HepG2 (cell line): Measurements from ENCODE around the gene MTMR10. TPM values are rescaled to one million over a fixed set of nuclear protein-coding genes. Genes with fewer than 3 reads are reported as not detected.
A peak's percentile ranks its signal among the peaks of the same experiment; 100 is the strongest.

Experiments
- ATAC-seq: fragments of 200-7000 bp; cut with Tn5 transposase; 3 replicates; pipeline ENCODE4 v1.9.1; 2020; ENCODE audit warnings: mild to moderate bottlenecking, moderate library complexity
- BruUV-seq: library from RNA; stranded (reverse); fragments of 400-500 nt; replicated peaks from 2 replicates; lab custom pipeline; 2021; lab: Mats Ljungman, UMichigan
- CTCF ChIA-PET: fragments of 300-600 bp; formaldehyde crosslinking; extraction: SDS; loops from one replicate; lab custom pipeline; 2021; ENCODE audit warnings: low total read pairs, inconsistent platforms, low intra/inter-chr PET ratio; lab: Yijun Ruan, JAX
- POLR2A ChIA-PET: fragments of 350-600 bp; sonication (Branson Sonifier 250); formaldehyde crosslinking; loops from one replicate; lab custom pipeline; 2020; ENCODE audit warnings: antibody characterized with exemption, inconsistent platforms; lab: Yijun Ruan, JAX
- DNase-seq: peaks from one replicate; pipeline ENCODE4 v3.0.0-alpha.2; 2015; ENCODE audit warnings: low spot score
- FAIRE-seq: peaks from 3 replicates; lab custom pipeline; 2011; peaks lifted over from hg19 to GRCh38; lab: Jason Lieb, UNC
- H2AFZ ChIP-seq: one replicate; pipeline ENCODE4 v1.6.1; 2011; ENCODE audit warnings: low read length, inconsistent platforms
- H3K27ac ChIP-seq: fragments of 300-600 bp; 3 replicates; pipeline ENCODE4 v1.8.0; 2011; ENCODE audit warnings: mixed run types, mild to moderate bottlenecking, mixed read lengths, low read length, inconsistent platforms; ENCODE audit not compliant: insufficient read depth; ENCODE audit errors: extremely low read length
- H3K27me3 ChIP-seq, 2 experiments: fragments of 200-600 bp in 1 of 2; 2 replicates in 1 of 2; 3 replicates in 1 of 2; pipeline versions ENCODE4 v1.6.0 to v1.8.0; 2011; ENCODE audit warnings: low read length in 2 of 2, mild to moderate bottlenecking in 2 of 2, moderate library complexity in 2 of 2, inconsistent platforms in 1 of 2; ENCODE audit not compliant: insufficient read depth in 2 of 2, control insufficient read depth in 1 of 2
- H3K36me3 ChIP-seq, 2 experiments: fragments of 200-600 bp in 1 of 2; replicated peaks in 1 of 2; 2 replicates in 1 of 2; 3 replicates in 1 of 2; pipeline versions ENCODE4 v1.5.1 to v1.8.0; 2011; ENCODE audit warnings: low read length in 2 of 2, inconsistent platforms in 1 of 2; ENCODE audit not compliant: insufficient read depth in 2 of 2, control insufficient read depth in 1 of 2
- H3K4me1 ChIP-seq: 2 replicates; pipeline ENCODE4 v1.5.1; 2012; ENCODE audit warnings: low read length, inconsistent platforms; ENCODE audit not compliant: insufficient read depth
- H3K4me2 ChIP-seq: 2 replicates; pipeline ENCODE4 v1.6.0; 2011; ENCODE audit warnings: low read depth, low read length, inconsistent platforms
- H3K4me3 ChIP-seq, 3 experiments: fragments of 200-600 bp in 1 of 3; sonication (generic), shearing (Covaris generic) in 1 of 3; replicated peaks in 1 of 3; 2 replicates each; pipeline ENCODE4 v1.5.1; 2011 to 2016; ENCODE audit warnings: low read length in 3 of 3, inconsistent platforms in 2 of 3, low read depth in 2 of 3, mild to moderate bottlenecking in 2 of 3, control low read depth in 1 of 3, mixed read lengths in 1 of 3; ENCODE audit not compliant: insufficient read depth in 1 of 3
- H3K79me2 ChIP-seq: one replicate; pipeline ENCODE4 v1.6.1; 2011; ENCODE audit warnings: low read length, inconsistent platforms; ENCODE audit not compliant: insufficient read depth
- H3K9ac ChIP-seq: 2 replicates; pipeline ENCODE4 v1.6.0; 2011; ENCODE audit warnings: mild to moderate bottlenecking, low read depth, low read length, inconsistent platforms; ENCODE audit not compliant: insufficient read depth
- H3K9me3 ChIP-seq: 2 replicates; pipeline ENCODE4 v1.5.1; 2012; ENCODE audit warnings: mild to moderate bottlenecking, low read length
- H4K20me1 ChIP-seq: 2 replicates; pipeline ENCODE4 v1.6.0; 2011; ENCODE audit warnings: inconsistent platforms, mild to moderate bottlenecking, low read length, moderate library complexity; ENCODE audit not compliant: insufficient read depth
- ELF4 ChIP-seq: sonication (generic); formaldehyde crosslinking; IDR thresholded peaks from 2 replicates; pipeline ENCODE4 v1.5.0; 2020; ENCODE audit warnings: missing genetic modification reagents, mild to moderate bottlenecking, moderate library complexity, borderline replicate concordance
- KDM5A ChIP-seq: fragments of 200-600 bp; sonication (generic); IDR thresholded peaks from 2 replicates; pipeline ENCODE4 v1.7.0; 2018; ENCODE audit warnings: antibody characterized with exemption, mild to moderate bottlenecking, low read length, borderline replicate concordance
- MAZ ChIP-seq, 2 experiments: sonication (generic) in 1 of 2; formaldehyde crosslinking in 1 of 2; IDR thresholded peaks; 2 replicates each; pipeline versions ENCODE4 v1.5.0 to v1.6.1; 2012 to 2020; ENCODE audit warnings: low read depth in 2 of 2, mild to moderate bottlenecking in 2 of 2, borderline replicate concordance in 1 of 2, improper control_type of control experiment in 1 of 2, low read length in 1 of 2, missing genetic modification reagents in 1 of 2, moderate library complexity in 1 of 2
- NAIF1 ChIP-seq: sonication (generic); formaldehyde crosslinking; IDR thresholded peaks from 2 replicates; pipeline ENCODE4 v1.5.0; 2020; ENCODE audit warnings: mild to moderate bottlenecking, missing genetic modification reagents, borderline replicate concordance
- NCOA5 ChIP-seq: sonication (generic); formaldehyde crosslinking; IDR thresholded peaks from 2 replicates; pipeline ENCODE4 v1.4.0; 2020; ENCODE audit warnings: missing genetic modification reagents
- RORA ChIP-seq: sonication (generic); formaldehyde crosslinking; IDR thresholded peaks from 2 replicates; pipeline ENCODE4 v1.5.0; 2020; ENCODE audit warnings: mild to moderate bottlenecking, missing genetic modification reagents, moderate library complexity
- ZBTB21 ChIP-seq: sonication (generic); formaldehyde crosslinking; IDR thresholded peaks from 2 replicates; pipeline ENCODE4 v1.4.0; 2020; ENCODE audit warnings: missing genetic modification reagents
- ZFX ChIP-seq: sonication (generic); formaldehyde crosslinking; IDR thresholded peaks from 2 replicates; pipeline ENCODE4 v1.4.0; 2020; ENCODE audit warnings: mild to moderate bottlenecking, low read depth, missing genetic modification reagents, moderate library complexity
- ZNF432 ChIP-seq: sonication (generic); formaldehyde crosslinking; IDR thresholded peaks from 2 replicates; pipeline ENCODE4 v1.5.0; 2020; ENCODE audit warnings: missing genetic modification reagents, mild to moderate bottlenecking, borderline replicate concordance
- ZNF556 ChIP-seq: sonication (generic); formaldehyde crosslinking; IDR thresholded peaks from 2 replicates; pipeline ENCODE4 v1.4.0; 2020; ENCODE audit warnings: mild to moderate bottlenecking, missing genetic modification reagents, borderline replicate concordance
- ZNF619 ChIP-seq: sonication (generic); formaldehyde crosslinking; IDR thresholded peaks from 2 replicates; pipeline ENCODE4 v1.4.0; 2020; ENCODE audit warnings: mild to moderate bottlenecking, missing genetic modification reagents
- WGBS: methylation state at CpG from one replicate; pipeline ENCODE4 v1.1.6; 2017; ENCODE audit warnings: low lambda C conversion rate; 5-methylcytosine and 5-hydroxymethylcytosine counted together
- in situ Hi-C: cut with HindIII; loops from 2 replicates; pipeline ENCODE4 v1.10.0; 2017; ENCODE audit warnings: low pct_unique_long_range_greater_than_20kb; ENCODE audit not compliant: extremely low pct_ligation_motif_present
- intact Hi-C: fragments of 100-400 bp; cut with micrococcal nuclease; formaldehyde crosslinking; loops from one replicate; pipeline ENCODE4 v1.10.0; 2022; ENCODE audit not compliant: unreplicated experiment
- polyA plus RNA-seq, 8 experiments: library from polyadenylated mRNA; depleted of rRNA in 3 of 8; stranded (reverse) in 7 of 8; unstranded in 1 of 8; fragments of >200 nt; fragmentation: Illumina TruSeq in 4 of 8; extraction: Trizol in 4 of 8; gene quantifications; 2 replicates each; pipeline versions ENCODE4 v1.2.1 to v1.2.3, GENCODE V29; 2011 to 2016; ENCODE audit warnings: low read depth in 4 of 8, missing spikeins in 1 of 8, mixed read lengths in 1 of 8; ENCODE audit not compliant: insufficient read depth in 1 of 8
- total RNA-seq, 5 experiments: library from RNA; depleted of rRNA; stranded (reverse); fragments of >200 nt; fragmentation: Illumina TruSeq; extraction: Trizol; gene quantifications; 2 replicates each; pipeline ENCODE4 v1.2.3, GENCODE V29; 2016; ENCODE audit warnings: low read depth in 1 of 5
- TF ChIP-seq, protein P1 (sequence below): sonication (generic); formaldehyde crosslinking; IDR thresholded peaks from 2 replicates; pipeline ENCODE4 v1.5.1; 2020; ENCODE audit warnings: mild to moderate bottlenecking, moderate library complexity, missing genetic modification reagents
- TF ChIP-seq, protein P2 (sequence below): sonication (generic); formaldehyde crosslinking; IDR thresholded peaks from 2 replicates; pipeline ENCODE4 v1.5.1; 2020; ENCODE audit warnings: missing genetic modification reagents, mild to moderate bottlenecking, borderline replicate concordance
- TF ChIP-seq, protein P3 (sequence below): sonication (generic); formaldehyde crosslinking; conservative IDR thresholded peaks from 2 replicates; pipeline ENCODE4 v1.4.0; 2020; ENCODE audit warnings: missing genetic modification reagents

MTMR10 gene
- total and polyA plus RNA-seq, 2 of the 13 experiments (the other 11 are each of a cell fraction or from before 2014, with no cell fraction given): 10.2 to 17.4 TPM

DNA sequence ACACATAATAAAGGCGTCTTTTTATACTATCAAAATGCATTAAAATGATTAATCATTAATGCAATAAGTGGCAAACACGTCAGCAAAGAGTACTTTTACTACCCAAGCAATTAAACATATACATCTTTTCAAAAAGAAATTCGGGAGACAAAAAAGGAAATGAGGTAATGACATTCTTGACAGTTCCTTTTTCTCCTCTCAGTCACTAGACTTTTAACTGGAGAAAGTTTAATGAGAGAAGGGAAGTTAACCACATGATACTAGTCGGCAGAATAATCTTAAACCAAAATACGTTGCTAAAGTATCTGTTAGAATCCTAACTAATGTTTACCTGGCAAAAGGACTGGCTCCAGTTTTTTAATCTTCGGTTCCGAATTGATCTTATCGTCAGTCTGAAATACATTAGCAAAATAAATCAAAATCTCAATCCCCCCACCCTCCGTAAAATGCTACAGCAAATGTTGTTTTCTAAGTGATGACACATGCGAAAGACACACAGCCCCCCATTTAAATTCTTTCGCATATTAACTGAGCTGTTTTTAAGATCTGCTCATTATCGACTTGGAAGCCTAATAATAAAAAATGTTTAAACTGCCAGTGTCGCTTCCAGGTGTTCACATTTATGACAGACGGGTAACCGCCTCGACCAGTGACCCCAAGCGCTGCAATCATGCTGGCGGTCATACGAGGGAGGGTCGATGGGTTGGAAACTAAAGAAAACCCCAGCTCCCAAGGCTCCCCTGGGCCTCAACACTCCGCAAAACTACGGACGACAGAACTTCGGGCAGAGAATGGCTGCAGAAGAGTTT is 778 bp downstream of the MTMR10 start:
- H3K9ac ChIP-seq: peak overlapping the region; percentile 96
- CTCF ChIA-PET: no interaction called here
- peaks cover 46% of the 10 kb centered on the region for H3K4me1 ChIP-seq
- BruUV-seq: no TSS peak
- H3K4me2 ChIP-seq: peak overlapping the region; percentile 90
- 1% methylated on average over 20 of the region's 24 CpGs for WGBS
- peaks cover 5 to 11% of the 10 kb centered on the region in 2 experiments; a peak in 4 of 5 replicates for H3K36me3 ChIP-seq
- DNase-seq (no peak), ATAC-seq (peak; percentile 25), FAIRE-seq (peak; percentile 44)
- H3K4me3 ChIP-seq: peak overlapping the region; percentile 93 to 98 (median 97)
- no peak overlapping the region for H2AFZ ChIP-seq
- intact Hi-C loops: loop anchor here (5.0 to 10.0 kb wide), 3 partner anchors 86 to 134 kb away; partner anchors contain the start of gene FAN1
- H3K9me3 ChIP-seq: no peaks in the 10 kb centered on the region
- peaks cover 28% of the 10 kb centered on the region for H3K79me2 ChIP-seq
- no peaks in the 10 kb centered on the region; a peak in 1 of 5 replicates for H3K27me3 ChIP-seq
- no peaks in the 10 kb centered on the region for H4K20me1 ChIP-seq
- H3K27ac ChIP-seq: peak overlapping the region; percentile 89
- in situ Hi-C loops: loop anchor here (25.0 kb wide), 1 partner anchor 147 kb away; no protein-coding TSS in a partner anchor
- POLR2A ChIA-PET: interaction anchor here (1.2 to 2.8 kb wide), 9 partner anchors 8 to 167 kb away, joined by 3 to 21 read pairs (median 8); partner anchors contain the start of gene FAN1
- TF ChIP-seq ZFX: no peak
- 0 out of 2 replicates have a peak, but pooled peaks have one; percentile 48 for TF ChIP-seq NAIF1 (CRISPR knock-in tag)
- TF ChIP-seq ZBTB21 (CRISPR knock-in tag): no peak
- 0 out of 2 replicates have a peak, but pooled peaks have one; percentile 38 for TF ChIP-seq ELF4 (CRISPR knock-in tag)
- TF ChIP-seq, protein P1, sequence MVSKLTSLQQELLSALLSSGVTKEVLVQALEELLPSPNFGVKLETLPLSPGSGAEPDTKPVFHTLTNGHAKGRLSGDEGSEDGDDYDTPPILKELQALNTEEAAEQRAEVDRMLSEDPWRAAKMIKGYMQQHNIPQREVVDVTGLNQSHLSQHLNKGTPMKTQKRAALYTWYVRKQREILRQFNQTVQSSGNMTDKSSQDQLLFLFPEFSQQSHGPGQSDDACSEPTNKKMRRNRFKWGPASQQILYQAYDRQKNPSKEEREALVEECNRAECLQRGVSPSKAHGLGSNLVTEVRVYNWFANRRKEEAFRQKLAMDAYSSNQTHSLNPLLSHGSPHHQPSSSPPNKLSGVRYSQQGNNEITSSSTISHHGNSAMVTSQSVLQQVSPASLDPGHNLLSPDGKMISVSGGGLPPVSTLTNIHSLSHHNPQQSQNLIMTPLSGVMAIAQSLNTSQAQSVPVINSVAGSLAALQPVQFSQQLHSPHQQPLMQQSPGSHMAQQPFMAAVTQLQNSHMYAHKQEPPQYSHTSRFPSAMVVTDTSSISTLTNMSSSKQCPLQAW (CRISPR knock-in tag): 0 out of 2 replicates have a peak, but pooled peaks have one; percentile 13
- TF ChIP-seq, protein P2, sequence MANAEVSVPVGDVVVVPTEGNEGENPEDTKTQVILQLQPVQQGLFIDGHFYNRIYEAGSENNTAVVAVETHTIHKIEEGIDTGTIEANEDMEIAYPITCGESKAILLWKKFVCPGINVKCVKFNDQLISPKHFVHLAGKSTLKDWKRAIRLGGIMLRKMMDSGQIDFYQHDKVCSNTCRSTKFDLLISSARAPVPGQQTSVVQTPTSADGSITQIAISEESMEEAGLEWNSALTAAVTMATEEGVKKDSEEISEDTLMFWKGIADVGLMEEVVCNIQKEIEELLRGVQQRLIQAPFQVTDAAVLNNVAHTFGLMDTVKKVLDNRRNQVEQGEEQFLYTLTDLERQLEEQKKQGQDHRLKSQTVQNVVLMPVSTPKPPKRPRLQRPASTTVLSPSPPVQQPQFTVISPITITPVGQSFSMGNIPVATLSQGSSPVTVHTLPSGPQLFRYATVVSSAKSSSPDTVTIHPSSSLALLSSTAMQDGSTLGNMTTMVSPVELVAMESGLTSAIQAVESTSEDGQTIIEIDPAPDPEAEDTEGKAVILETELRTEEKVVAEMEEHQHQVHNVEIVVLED (CRISPR knock-in tag): no peak
- TF ChIP-seq ZNF432 (CRISPR knock-in tag): no peak
- no peak for TF ChIP-seq NCOA5 (CRISPR knock-in tag)
- TF ChIP-seq, protein P3, sequence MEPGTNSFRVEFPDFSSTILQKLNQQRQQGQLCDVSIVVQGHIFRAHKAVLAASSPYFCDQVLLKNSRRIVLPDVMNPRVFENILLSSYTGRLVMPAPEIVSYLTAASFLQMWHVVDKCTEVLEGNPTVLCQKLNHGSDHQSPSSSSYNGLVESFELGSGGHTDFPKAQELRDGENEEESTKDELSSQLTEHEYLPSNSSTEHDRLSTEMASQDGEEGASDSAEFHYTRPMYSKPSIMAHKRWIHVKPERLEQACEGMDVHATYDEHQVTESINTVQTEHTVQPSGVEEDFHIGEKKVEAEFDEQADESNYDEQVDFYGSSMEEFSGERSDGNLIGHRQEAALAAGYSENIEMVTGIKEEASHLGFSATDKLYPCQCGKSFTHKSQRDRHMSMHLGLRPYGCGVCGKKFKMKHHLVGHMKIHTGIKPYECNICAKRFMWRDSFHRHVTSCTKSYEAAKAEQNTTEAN (CRISPR knock-in tag): no peak
- 0 out of 2 replicates have a peak, but pooled peaks have one; percentile 34 for TF ChIP-seq KDM5A
- no peak for TF ChIP-seq MAZ (IDR thresholded peaks at IDR 0.05; ENCODE audit: borderline replicate concordance, low read depth, low read length)
- TF ChIP-seq MAZ (CRISPR knock-in tag; IDR thresholded peaks at IDR 0.05; ENCODE audit: low read depth): no peak
- TF ChIP-seq RORA (CRISPR knock-in tag): 0 out of 2 replicates have a peak, but pooled peaks have one; percentile 5
- 0 out of 2 replicates have a peak, but pooled peaks have one; percentile 49 for TF ChIP-seq ZNF619 (CRISPR knock-in tag)
- TF ChIP-seq ZNF556 (CRISPR knock-in tag): no peak
